PFSK-1 (cell line): ENCODE measurements around the gene RARRES2.

Experiments used
- SIN3A ChIP-seq: IDR thresholded peaks from 2 replicates; pipeline ENCODE4 v1.6.1; 2012; ENCODE audit warnings: mild to moderate bottlenecking, low read length, moderate library complexity, borderline replicate concordance; ENCODE audit not compliant: insufficient read depth
- TAF1 ChIP-seq: IDR thresholded peaks from 2 replicates; pipeline ENCODE4 v1.6.1; 2012; ENCODE audit warnings: low read length, control low read depth, borderline replicate concordance; ENCODE audit not compliant: insufficient read depth
- TF ChIP-seq, protein P1 (sequence below), 2 experiments: IDR thresholded peaks; 2 replicates each; pipeline versions ENCODE4 v1.6.1 to v1.8.0; 2011 to 2012; ENCODE audit warnings: low read depth in 2 of 2, low read length in 2 of 2, control low read depth in 1 of 2, inconsistent platforms in 1 of 2, mild to moderate bottlenecking in 1 of 2, moderate library complexity in 1 of 2; ENCODE audit not compliant: insufficient read depth in 1 of 2

DNA sequence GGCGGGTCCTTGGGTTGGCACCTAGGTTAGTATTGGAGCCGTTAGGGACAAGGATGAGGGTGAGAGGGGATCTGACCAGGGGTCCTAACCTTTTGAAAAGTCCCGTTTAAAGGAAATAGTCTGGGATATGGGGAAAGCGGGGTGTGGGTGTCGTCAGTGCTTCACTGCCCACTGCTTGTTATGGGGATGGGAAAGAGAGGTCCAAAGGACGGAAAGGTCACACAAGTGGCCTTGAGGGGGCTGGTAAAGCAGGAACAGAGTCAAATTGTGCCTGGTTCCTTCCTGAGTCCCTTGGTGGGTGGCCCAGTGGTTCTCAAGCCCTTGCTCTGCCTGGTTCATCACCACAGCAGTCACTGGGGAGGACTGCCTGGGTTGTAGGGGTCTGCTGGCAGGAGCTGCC is 35.1 kb upstream of the RARRES2 start:
- TF ChIP-seq SIN3A (no peak), TAF1 (no peak)
- TF ChIP-seq, protein P1, sequence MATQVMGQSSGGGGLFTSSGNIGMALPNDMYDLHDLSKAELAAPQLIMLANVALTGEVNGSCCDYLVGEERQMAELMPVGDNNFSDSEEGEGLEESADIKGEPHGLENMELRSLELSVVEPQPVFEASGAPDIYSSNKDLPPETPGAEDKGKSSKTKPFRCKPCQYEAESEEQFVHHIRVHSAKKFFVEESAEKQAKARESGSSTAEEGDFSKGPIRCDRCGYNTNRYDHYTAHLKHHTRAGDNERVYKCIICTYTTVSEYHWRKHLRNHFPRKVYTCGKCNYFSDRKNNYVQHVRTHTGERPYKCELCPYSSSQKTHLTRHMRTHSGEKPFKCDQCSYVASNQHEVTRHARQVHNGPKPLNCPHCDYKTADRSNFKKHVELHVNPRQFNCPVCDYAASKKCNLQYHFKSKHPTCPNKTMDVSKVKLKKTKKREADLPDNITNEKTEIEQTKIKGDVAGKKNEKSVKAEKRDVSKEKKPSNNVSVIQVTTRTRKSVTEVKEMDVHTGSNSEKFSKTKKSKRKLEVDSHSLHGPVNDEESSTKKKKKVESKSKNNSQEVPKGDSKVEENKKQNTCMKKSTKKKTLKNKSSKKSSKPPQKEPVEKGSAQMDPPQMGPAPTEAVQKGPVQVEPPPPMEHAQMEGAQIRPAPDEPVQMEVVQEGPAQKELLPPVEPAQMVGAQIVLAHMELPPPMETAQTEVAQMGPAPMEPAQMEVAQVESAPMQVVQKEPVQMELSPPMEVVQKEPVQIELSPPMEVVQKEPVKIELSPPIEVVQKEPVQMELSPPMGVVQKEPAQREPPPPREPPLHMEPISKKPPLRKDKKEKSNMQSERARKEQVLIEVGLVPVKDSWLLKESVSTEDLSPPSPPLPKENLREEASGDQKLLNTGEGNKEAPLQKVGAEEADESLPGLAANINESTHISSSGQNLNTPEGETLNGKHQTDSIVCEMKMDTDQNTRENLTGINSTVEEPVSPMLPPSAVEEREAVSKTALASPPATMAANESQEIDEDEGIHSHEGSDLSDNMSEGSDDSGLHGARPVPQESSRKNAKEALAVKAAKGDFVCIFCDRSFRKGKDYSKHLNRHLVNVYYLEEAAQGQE (IDR thresholded peaks at IDR 0.05; ENCODE audit: insufficient read depth in 1 of 2, low read depth in 2 of 2, low read length in 2 of 2) = no peak
